Activated T-cell treated with anti-CD3 and anti-CD28 coated beads for 4 hours (primary cell): ENCODE data around the gene RLN1.
"Not testable (repeated sequence)": the region's sequence is repeated elsewhere in the genome, so short reads cannot be mapped to it uniquely, and the experiment has no call there.

ENCODE experiments used
- DNase-seq: peaks from one replicate; pipeline ENCODE4 v3.0.0-alpha.2; 2020

The RLN1 gene

DNA sequence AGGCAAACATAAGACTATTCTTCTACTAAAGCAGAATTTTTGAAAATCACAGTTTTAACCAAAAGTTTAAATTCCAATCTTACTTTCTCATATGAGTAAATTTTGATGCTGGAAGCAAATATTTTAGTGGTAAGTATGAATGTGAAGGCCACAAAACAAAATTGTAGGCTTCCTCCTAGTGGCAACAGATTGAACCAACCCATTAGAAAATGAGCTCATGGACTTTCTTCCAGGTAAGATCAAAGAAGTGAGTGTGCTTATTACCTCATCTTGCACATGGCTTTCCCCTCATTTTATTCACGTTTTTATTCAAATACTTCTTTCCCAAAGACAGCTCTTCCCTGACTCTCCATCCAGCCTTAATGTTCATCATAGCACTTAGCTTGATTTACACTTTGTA is 18.6 kb downstream of the RLN1 start:
- DNase-seq = no peak

DNA sequence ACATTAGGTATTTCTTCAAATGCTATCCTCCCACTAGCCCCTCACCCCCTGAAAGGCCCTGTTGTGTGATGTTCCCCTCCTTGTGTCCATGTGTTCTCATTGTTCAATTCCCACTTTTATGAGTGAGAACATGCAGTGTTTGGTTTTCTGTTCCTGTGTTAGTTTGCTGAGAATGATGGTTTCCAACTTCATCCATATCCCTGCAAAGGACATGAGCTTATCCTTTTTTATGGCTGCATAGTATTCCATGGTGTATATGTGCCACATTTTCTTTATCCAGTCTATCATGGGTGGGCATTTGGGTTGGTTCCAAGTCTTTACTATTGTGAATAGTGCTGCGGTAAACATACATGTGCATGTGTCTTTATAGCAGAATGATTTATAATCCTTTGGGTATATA is 23.3 kb downstream of the RLN1 start:
- not testable (repeated sequence) for DNase-seq

DNA sequence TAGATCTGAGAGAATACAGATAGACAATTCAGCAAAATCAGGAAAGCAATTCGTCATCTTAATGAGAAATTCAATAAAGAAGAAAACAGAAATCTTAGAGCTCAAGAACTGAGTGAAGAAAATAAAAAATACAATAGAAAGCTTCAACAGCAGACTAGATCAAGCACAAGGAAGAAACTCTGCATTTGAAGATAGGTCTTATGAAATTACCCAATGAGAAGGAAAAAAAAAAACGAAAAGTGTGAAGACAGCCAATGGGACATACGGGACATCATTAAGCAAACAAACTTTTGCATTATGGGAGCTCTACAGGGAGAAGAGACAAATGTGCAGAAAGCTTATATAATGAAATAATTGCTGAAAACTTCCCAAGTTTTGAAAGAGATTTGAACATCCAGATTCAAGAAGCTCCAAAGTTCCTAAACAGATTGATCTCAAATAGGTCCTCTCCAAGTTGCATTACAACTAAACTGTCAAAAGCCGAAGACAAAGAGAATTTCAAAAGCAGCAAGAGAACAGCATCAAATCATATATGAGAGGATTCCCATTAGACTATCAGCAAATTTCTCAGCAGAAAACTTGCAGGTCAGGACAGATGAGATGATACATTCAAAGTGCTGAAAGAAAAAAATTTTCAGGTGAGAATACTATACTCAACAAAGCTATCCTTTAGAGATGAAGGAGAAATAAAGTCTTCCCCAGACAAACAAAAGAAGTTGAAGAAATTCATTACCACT is 24.3 kb downstream of the RLN1 start:
- DNase-seq = no peak

DNA sequence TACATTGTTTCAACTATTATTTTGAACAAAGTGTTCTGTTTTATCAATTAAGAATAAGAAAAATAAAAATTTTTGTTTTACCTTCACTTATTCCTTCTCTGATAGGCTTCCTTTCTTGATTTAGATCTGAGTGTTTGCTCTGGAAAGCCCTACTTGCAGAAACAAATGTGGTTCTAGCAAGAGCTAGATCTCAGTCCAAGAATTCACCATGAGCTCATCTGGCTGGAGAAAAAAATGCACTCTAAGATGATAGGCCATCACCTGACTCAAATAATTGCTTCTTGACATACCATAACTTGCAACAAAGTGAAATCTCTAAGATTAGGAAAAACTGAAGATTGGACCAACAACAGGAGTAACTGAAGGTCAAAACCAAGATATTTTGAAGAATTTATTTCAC is 28.8 kb downstream of the RLN1 start:
- no peak for DNase-seq

DNA sequence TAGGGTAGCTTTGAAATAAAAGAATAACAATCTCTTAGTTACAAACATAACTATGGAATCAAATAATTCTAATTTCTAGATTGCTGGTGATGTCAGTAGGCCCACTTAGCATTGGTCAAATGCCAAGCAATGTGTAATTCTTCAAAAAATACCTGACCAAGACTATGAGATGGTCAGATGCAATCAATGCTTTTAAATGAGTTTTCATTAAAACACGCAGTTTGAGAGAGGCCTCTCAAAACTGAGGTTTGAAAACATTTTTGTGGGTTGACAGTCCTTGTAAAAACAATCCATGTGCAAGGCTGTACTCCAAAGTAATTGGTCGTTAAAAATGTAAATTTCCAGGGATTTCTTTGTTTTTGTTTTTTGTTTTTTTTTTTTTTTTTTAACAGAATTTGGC is 33.9 kb downstream of the RLN1 start:
- DNase-seq = no peak

DNA sequence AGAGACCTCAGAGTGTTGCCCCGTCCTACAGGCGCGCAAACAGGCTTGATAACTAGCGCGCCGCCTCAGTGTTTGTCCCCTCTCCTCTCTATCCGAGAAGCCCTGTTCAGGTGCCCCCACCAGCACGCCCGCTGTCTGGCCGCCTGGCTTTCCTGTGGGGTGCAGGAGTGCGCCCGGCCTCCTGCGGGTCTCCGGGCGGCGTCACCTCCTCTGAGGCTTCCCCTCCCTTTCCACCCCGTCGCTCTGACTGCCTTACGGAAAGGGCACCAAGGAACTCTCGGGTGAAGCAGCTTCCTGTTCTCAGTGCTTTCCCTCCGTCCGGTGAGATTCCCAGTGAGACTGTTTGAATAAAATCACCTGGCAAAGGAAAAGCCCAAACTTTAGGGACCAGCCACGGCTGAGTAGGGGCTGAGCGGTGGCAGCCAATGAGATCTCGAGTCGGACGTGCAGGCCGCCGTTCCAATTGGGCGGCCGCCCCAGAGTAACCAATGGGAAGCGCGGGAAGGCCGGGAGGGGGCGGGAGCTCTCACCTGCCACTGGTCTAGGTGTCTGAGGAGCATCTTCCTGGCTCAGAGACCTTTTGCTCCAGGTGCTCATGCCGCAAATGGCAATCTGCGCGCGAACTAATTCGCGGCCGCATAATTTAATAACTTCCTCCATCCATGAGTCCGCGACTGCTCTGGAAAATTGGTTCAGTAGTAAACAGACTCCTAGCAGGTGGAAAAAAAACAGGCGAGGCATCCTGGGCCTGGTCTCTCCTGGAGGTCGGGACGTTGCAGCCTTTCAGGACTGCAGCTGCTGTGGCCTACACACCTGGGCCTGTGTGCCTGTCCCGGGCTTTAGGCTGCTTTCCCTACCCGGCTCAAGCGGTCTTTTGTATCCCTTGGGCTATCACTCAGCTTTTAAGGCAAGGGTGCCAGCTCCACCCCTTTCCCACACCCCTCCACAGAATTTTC is 35.6 kb downstream of the RLN1 start, which contains the start of gene RLN2:
Gene RLN2 (minus strand): TSS at position 877 of the 956 bp plus-strand sequence. CDS start 136 bp downstream, at position 741.
- DNase-seq = not testable (repeated sequence)

DNA sequence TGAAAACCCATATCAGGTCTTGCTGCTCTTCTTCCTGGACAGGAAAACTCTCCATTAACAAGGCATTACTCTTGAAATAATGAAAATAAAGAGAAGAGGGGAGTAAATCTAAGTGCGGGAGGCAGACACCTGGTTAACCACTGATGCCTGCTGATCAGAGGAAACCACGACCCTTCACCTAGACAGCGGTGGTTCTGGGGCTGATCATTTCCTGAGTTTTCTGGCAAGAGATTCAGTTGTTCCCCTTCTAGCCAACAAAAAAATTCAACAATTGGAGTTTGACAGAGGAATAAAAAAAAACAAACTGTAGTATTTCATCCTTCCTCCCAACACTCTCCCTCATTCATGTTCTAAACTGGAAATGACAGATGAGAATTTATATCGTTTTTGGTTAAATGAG is 38.1 kb downstream of the RLN1 start:
- DNase-seq = no peak

DNA sequence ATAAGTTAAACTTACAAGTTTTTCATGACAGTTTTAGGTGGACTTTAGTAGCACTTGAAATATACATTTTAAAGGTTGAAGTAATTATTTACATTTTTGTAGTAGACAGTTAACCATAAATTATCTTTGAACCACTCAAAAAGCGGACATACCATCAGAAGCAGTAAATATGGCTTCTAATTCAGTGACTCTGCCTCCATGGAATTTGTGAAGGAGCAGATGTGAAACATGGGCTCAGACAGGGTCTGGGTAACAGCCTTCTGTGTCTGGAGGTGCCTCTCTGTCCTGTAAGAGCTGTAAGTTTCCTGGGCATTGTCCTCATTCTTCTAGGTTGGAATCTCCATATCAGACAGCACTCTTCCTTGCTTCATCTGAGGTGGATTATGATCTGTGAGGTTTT is 47.5 kb downstream of the RLN1 start:
- no peak for DNase-seq

DNA sequence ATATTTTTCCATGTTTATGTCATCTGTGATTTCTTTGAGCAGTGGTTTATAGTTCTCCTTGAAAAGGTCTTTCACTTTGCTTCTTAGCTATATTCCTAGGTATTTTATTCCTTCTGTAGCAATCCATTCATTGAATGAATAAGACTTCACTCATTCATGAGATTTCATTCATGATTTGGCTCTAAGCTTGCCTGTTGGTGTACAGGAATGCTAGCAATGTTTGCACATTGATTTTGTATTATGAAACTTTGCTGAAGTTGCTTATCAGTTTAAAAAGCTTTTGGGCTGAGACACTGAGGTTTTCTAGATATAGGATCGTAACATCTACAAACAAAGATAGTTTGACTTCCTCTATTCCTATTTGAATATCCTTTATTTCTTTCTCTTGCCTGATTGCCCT is 51.1 kb downstream of the RLN1 start:
- no peak for DNase-seq

DNA sequence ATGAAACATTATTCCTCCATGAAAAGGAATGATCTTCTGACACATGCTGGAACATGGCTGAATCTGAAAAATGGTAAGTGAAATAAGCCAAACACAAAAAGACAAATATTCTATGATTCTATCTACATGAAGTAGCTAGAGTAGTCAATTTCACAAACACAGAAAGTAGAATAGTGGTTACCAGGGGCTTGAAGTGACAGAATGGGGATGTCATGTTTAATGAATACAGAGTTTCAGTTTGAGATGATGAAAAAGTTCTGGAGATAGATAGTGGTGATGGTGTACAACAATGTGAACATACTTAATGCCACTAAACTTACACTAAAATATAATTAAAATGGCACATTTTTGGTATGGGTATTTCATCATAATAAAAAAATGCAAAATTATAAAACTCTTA is 53.4 kb downstream of the RLN1 start:
- DNase-seq = no peak
